ENCODE results near the gene VAMP4. TPM values are rescaled to one million over a fixed set of nuclear protein-coding genes. Genes with fewer than 3 reads are reported as not detected.
A peak's percentile ranks its signal among the peaks of the same experiment; 100 is the strongest.

Gene VAMP4
- total RNA-seq, 6 experiments from 2014 or later, result 3.9 to 7.9 (median 6.0) TPM

DNA sequence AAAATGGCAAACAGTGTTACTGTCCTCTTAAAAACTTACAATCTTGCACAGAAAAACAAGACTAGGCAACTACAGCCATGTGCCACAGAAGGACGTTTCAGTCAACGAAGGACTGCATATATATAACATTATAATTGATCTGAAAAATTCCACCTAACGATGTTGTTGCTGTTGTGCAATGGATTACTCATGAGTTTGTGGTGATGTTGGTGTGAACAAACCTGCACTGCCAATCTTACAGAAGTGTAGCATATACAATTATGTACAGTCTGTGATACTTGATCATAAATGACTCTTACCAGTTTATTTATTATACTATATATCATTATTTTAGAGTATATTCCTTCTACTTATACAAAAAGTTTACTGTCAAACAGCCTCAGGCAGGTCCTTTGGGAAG, 6.8 kb upstream of the VAMP4 start:
- DNase-seq, result no peak
- ATAC-seq, result no peak
- Histone ChIP-seq H3K9me3 (no peaks in the 10 kb centered on the region), H3K27ac (no peak overlapping the region), H3K4me3 (no peak overlapping the region), H3K4me1 (no peaks in the 10 kb centered on the region), H3K36me3 (no peaks in the 10 kb centered on the region), H3K27me3 (no peaks in the 10 kb centered on the region)
- TF ChIP-seq, protein P1, sequence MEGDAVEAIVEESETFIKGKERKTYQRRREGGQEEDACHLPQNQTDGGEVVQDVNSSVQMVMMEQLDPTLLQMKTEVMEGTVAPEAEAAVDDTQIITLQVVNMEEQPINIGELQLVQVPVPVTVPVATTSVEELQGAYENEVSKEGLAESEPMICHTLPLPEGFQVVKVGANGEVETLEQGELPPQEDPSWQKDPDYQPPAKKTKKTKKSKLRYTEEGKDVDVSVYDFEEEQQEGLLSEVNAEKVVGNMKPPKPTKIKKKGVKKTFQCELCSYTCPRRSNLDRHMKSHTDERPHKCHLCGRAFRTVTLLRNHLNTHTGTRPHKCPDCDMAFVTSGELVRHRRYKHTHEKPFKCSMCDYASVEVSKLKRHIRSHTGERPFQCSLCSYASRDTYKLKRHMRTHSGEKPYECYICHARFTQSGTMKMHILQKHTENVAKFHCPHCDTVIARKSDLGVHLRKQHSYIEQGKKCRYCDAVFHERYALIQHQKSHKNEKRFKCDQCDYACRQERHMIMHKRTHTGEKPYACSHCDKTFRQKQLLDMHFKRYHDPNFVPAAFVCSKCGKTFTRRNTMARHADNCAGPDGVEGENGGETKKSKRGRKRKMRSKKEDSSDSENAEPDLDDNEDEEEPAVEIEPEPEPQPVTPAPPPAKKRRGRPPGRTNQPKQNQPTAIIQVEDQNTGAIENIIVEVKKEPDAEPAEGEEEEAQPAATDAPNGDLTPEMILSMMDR (IDR thresholded peaks at IDR 0.05), result no peak
- no peak for TF ChIP-seq POLR2A (IDR thresholded peaks at IDR 0.05)
- intact Hi-C loops (cut with DNase I), result no loop called here
- WGBS (ENCODE audit: insufficient coverage, low coverage, low lambda C conversion rate, missing lambda C conversion rate), result 20% methylated on average over 1 of the region's 3 CpGs

DNA sequence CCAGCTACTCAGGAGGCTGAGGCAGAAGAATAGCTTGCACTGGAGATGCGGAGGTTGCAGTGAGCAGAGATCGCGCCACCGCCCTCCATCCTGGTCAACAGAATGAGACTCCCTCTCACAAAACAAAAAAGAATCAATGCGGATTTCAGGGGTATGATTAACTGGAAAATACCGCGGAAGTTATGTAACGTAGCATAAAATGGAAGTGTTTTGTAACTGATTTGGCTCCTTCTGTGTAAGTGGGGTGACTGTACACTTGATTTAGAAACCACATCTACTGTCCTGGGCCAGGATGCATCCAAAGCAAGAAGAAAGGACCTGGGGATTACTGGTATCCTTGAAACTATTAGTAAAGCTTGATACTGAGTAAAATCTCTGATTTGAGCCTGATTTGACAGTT, 3.1 kb upstream of the VAMP4 start:
- 80% methylated on average over 7 of the region's 8 CpGs for WGBS (ENCODE audit: insufficient coverage, low coverage, low lambda C conversion rate, missing lambda C conversion rate)
- intact Hi-C loops (cut with DNase I), result no loop called here

DNA sequence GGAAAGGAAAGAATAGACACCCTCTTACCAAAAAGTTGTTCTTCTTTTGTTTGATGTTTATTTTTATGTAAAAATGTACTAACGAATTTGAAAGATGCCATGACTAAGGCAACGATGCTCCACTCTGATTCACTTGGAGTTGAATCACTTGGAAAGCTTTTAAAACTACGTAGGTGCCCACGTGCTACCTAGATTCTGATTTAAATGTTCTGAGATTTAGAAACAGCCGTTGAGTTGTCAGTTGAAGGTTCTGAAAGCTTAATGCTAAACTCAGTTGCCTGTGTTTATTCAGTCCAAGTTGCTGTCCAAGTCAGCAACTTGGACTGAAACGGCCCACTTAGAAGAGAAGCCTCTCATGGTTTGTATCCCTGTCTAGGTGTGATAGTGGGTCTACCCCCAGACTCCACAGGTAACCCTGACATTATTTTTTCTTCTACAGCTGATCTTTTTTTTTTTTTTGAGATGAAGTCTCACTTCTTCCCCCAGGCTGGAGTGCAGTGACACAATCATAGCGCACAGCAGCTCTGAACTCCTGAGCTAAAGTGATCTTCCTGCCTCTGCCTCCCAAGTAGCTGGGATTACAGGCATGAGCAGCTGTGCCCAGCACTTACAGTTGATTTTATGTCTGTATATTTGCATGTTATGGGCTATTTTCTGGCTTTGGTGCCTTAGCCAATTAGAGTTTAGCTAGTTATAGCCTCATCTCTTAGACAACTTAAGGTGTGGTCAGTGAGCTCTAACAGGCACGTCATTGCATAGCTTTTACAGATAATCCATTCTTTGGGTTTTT, 1.4 kb upstream of the VAMP4 start:
- TF ChIP-seq, protein P1 (IDR thresholded peaks at IDR 0.05), result no peak
- TF ChIP-seq POLR2A (IDR thresholded peaks at IDR 0.05), result no peak
- peak overlapping the region; percentile 90 to 95 (median 91) for H3K27ac ChIP-seq
- ATAC-seq, result no peak
- no peaks in the 10 kb centered on the region for H3K36me3 ChIP-seq
- peaks cover 0 to 8% (median 4%) of the 10 kb centered on the region in 4 donors for H3K4me1 ChIP-seq
- no peak for DNase-seq
- whole genome bisulfite sequencing (ENCODE audit: insufficient coverage, low coverage, low lambda C conversion rate, missing lambda C conversion rate), result 22% methylated on average over 8 of the region's 8 CpGs
- no peaks in the 10 kb centered on the region for H3K9me3 ChIP-seq
- intact Hi-C loops (cut with DNase I), result no loop called here
- H3K27me3 ChIP-seq, result no peaks in the 10 kb centered on the region
- H3K4me3 ChIP-seq, result peak overlapping the region in 2 of 3 donors; percentile 82 to 83

More for the DNA sequence above, 3.1 kb upstream of the VAMP4 start:
- Histone ChIP-seq H3K4me1 (peaks cover 0 to 8% (median 4%) of the 10 kb centered on the region in 4 donors), H3K36me3 (no peaks in the 10 kb centered on the region), H3K27ac (no peak overlapping the region), H3K9me3 (no peaks in the 10 kb centered on the region), H3K27me3 (no peaks in the 10 kb centered on the region), H3K4me3 (no peak overlapping the region)
- ATAC-seq (no peak), DNase-seq (no peak)
- TF ChIP-seq, protein P1 (IDR thresholded peaks at IDR 0.05), result no peak
- no peak for TF ChIP-seq POLR2A (IDR thresholded peaks at IDR 0.05)

DNA sequence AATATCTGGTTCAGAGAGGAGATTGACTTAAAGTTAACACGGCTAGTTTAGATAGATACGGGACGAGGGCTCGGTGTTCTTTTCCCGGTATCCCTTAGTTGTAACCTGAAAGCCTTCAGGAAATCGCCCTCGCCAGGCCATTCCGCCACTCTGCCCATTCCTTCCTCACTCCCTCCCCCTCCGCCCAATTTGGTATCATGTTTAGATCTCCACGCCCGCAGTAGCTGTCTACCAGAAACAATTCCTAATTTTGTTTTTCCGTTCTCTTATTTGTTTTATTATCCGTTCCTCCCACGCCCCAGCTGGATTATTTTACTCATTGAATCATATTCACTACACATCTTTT, 685 bp upstream of the VAMP4 start:
- TF ChIP-seq, protein P1 (IDR thresholded peaks at IDR 0.05), result no peak
- TF ChIP-seq POLR2A (IDR thresholded peaks at IDR 0.05), result no peak
- no peaks in the 10 kb centered on the region for H3K27me3 ChIP-seq
- peak overlapping the region; percentile 82 to 87 (median 83) for H3K4me3 ChIP-seq
- H3K27ac ChIP-seq, result peak overlapping the region; percentile 90 to 95 (median 91)
- peak; percentile 55 to 63 (median 58) for ATAC-seq
- WGBS (ENCODE audit: insufficient coverage, low coverage, low lambda C conversion rate, missing lambda C conversion rate), result 0% methylated on average over 8 of the region's 14 CpGs
- H3K9me3 ChIP-seq, result no peaks in the 10 kb centered on the region
- H3K36me3 ChIP-seq, result peaks cover 0 to 4% (median 0%) of the 10 kb centered on the region in 4 donors
- intact Hi-C loops (cut with DNase I), result no loop called here
- peaks cover 0 to 8% (median 4%) of the 10 kb centered on the region in 4 donors for H3K4me1 ChIP-seq
- peak in 2 of 3 donors; percentile 35 to 54 for DNase-seq
